8988T (cell line): ENCODE measurements around the gene NMUR2.

ENCODE experiments used
- DNase-seq: peaks from one replicate; pipeline ENCODE4 v3.0.0; 2011

The NMUR2 gene

GRCh38 chr5:152366716-152367115, 38.4 kb downstream of the NMUR2 start:
- no peak for DNase-seq

DNA sequence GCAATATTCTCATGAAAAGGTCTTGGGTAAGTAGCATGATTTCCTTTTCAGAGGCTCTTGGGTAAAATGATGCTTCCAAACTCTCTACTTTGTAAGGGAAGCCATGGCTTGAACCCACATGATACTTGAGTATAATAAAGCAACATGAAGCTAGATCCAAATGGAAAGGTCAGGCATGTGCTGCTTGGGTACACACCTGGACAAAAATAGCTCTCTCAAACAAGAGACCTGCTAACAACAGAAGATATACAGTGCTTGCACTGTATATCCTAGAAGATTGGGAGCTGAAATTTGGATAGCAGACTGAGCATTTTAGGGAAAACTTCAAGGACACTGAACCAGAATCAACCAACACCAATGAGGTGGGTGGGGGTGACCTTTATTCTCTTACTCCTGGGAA, 40.2 kb downstream of the NMUR2 start:
- no peak for DNase-seq

- no peak for DNase-seq
These were observed 40.9 kb downstream of the NMUR2 start for GRCh38 chr5:152364172-152364571.

DNA sequence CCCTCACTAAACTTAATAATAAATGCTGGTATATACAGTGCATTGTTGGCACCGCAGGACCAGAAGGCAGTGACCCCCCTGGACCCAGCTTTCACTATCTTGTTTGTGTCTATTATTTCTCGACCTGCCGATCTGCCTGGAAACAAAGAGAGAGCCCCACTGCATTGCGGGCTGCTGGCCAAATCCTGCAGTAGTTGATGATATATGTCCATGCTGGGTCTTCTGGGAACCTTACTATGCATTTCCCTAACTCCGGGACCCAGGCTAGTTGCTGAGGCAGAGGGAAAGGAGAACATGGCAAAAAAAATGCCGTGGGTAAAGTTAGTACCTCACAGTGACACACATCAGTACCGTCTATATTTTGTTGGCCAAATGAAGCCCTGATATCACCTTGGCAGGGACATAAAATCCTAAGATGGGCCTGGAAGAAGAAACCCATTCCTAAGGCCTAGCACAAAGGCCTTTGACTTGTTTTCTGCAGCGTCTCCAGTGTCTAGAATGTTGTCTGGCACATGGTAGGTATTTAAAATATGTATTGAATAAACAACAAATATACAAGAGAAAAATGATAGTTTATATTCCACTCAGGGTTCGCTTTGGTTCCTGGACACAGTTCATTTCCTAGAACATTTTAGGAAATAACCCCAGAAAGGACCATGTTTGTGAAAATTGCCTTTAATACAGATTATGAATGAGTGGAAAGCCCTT, 46.1 kb downstream of the NMUR2 start:
- DNase-seq: no peak

- no peak for DNase-seq
These were observed 48.6 kb downstream of the NMUR2 start for GRCh38 chr5:152356506-152356905.

DNA sequence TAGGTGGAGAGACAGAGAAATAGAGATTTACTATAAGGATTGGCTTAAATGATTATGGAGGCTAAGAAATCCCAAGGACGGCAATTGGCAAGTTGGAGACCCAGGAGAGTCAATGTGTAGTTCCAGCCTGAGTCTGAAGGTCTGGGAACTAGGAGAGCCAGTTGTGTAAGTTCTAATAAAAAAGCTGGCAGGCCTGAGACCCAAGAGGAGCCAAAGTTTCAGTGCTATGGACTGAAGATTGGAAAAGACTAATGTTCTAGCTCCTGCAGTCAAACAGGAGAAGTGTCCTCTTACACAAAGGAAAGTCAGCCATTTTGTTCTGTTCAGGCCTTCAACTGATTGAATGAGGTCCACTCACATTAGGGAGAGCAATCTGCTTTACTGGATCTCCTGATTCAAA, 50.0 kb downstream of the NMUR2 start:
- no peak for DNase-seq

DNA sequence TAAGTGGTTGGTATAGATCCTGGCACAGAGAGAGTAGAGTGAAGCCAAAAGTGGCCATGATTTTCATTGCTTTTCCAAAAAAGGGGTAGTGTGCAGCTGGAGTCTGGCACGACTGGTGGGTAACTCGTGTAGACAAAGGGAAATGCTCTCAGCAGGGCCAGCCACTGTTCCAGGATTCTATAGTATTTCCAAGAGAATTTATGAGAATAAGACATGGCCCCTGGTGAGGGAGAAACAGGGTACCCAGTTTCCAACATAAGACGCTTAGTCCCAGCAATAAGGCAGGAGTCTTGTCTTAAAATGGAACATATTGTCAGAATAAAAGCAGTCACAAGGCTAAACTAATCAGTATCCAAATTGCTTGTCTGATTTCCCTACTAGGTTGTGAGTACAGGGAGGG, 52.1 kb downstream of the NMUR2 start:
- DNase-seq: no peak

- DNase-seq: no peak
These were observed 55.2 kb downstream of the NMUR2 start for GRCh38 chr5:152349683-152350526.
